HUES6 (cell line): ENCODE data around the gene SKIC2.

Source experiments
- H3K27ac ChIP-seq: 2 replicates; pipeline ENCODE4 v1.7.0; 2013; ENCODE audit warnings: low read depth, mild to moderate bottlenecking, low read length, inconsistent platforms
- H3K27me3 ChIP-seq: 2 replicates; pipeline ENCODE4 v1.6.1; 2013; ENCODE audit warnings: low read length; ENCODE audit not compliant: control insufficient read depth, insufficient read depth
- H3K36me3 ChIP-seq: 2 replicates; pipeline ENCODE4 v1.6.1; 2013; ENCODE audit warnings: low read length; ENCODE audit not compliant: control insufficient read depth, insufficient read depth
- H3K4me1 ChIP-seq: 2 replicates; pipeline ENCODE4 v1.6.1; 2013; ENCODE audit warnings: low read length; ENCODE audit not compliant: control insufficient read depth, insufficient read depth
- H3K4me3 ChIP-seq: 2 replicates; pipeline ENCODE4 v1.5.1; 2013; ENCODE audit warnings: low read depth, low read length
- H3K9ac ChIP-seq: one replicate; pipeline ENCODE4 v1.6.1; 2013; ENCODE audit warnings: mild to moderate bottlenecking, low read length
- H3K9me3 ChIP-seq: 2 replicates; pipeline ENCODE4 v1.6.1; 2013; ENCODE audit warnings: low read depth, low read length; ENCODE audit not compliant: control insufficient read depth, insufficient read depth

Gene SKIC2

DNA sequence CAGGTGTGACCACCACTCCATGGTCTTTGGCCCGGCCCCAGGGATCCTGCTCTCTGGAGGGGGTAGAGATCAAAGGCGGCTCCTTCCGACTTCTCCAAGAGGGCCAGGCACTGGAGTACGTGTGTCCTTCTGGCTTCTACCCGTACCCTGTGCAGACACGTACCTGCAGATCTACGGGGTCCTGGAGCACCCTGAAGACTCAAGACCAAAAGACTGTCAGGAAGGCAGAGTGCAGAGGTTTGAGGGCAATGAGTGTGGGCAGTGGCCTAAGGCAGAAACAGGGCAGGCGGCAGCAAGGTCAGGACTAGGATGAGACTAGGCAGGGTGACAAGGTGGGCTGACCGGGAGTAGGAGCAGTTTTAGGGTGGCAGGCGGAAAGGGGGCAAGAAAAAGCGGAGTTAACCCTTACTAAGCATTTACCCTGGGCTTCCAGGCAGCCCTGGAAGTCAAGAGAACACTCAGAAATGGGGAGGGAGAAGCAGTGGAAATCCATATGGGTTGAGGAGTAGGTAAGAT is 12.5 kb upstream of the SKIC2 start:
- Histone ChIP-seq H3K4me1 (no peaks in the 10 kb centered on the region), H3K9me3 (no peaks in the 10 kb centered on the region), H3K4me3 (no peak overlapping the region), H3K27me3 (peaks cover 43% of the 10 kb centered on the region), H3K9ac (no peak overlapping the region), H3K36me3 (peaks cover 10% of the 10 kb centered on the region), H3K27ac (no peak overlapping the region)

DNA sequence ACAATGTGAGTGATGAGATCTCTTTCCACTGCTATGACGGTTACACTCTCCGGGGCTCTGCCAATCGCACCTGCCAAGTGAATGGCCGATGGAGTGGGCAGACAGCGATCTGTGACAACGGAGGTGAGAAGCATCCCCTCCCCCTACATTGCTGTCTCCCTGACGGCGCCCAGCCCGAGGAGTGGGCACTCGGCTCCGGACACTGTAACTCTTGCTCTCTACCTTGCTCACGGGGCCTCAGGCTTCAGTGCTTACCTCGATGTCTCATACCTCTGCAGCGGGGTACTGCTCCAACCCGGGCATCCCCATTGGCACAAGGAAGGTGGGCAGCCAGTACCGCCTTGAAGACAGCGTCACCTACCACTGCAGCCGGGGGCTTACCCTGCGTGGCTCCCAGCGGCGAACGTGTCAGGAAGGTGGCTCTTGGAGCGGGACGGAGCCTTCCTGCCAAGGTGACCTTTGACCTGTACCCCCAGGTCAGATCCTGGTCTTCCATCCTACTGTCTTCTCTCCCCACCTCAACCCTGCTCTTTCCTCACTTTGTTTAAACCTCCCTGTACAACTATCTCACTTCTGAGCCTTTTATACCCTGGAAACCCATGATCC is 11.8 kb upstream of the SKIC2 start:
- no peaks in the 10 kb centered on the region for H3K9me3 ChIP-seq
- H3K4me3 ChIP-seq: no peak overlapping the region
- H3K9ac ChIP-seq: no peak overlapping the region
- H3K36me3 ChIP-seq: peaks cover 17% of the 10 kb centered on the region
- H3K27me3 ChIP-seq: peaks cover 43% of the 10 kb centered on the region
- H3K27ac ChIP-seq: no peak overlapping the region
- no peaks in the 10 kb centered on the region for H3K4me1 ChIP-seq

DNA sequence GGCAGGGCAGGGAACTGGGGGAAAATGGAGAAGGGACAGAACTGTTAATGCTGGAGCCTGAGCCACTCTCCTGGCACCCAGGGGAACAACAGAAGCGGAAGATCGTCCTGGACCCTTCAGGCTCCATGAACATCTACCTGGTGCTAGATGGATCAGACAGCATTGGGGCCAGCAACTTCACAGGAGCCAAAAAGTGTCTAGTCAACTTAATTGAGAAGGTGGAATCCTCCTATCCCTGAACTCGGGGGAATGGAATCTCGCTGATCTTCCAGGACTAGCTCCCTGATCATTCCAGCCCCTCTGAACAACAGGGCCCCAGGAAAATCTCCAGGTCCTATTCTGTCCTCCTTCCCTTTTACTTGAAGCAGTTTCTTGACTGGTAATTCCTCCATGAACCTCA is 11.1 kb upstream of the SKIC2 start:
- H3K4me3 ChIP-seq: no peak overlapping the region
- H3K4me1 ChIP-seq: no peaks in the 10 kb centered on the region
- no peak overlapping the region for H3K27ac ChIP-seq
- H3K36me3 ChIP-seq: peaks cover 24% of the 10 kb centered on the region
- H3K9ac ChIP-seq: no peak overlapping the region
- H3K27me3 ChIP-seq: peaks cover 40% of the 10 kb centered on the region
- H3K9me3 ChIP-seq: no peaks in the 10 kb centered on the region

DNA sequence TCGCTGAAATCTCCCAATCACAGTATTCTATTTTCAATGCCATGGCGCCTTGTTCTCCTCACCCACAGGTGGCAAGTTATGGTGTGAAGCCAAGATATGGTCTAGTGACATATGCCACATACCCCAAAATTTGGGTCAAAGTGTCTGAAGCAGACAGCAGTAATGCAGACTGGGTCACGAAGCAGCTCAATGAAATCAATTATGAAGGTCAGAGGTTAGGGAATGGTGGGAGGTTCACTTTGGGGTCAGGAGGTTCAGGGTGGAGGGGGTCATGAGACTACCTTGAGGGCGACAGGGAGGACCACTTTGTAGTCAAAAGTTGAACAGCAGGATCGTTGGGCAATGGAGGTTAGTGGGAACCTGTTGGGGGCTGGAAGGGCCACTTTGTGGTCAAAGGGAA is 10.7 kb upstream of the SKIC2 start:
- Histone ChIP-seq H3K4me3 (no peak overlapping the region), H3K27ac (no peak overlapping the region), H3K36me3 (peaks cover 28% of the 10 kb centered on the region), H3K27me3 (peaks cover 36% of the 10 kb centered on the region), H3K9me3 (no peaks in the 10 kb centered on the region), H3K4me1 (no peaks in the 10 kb centered on the region), H3K9ac (no peak overlapping the region)

DNA sequence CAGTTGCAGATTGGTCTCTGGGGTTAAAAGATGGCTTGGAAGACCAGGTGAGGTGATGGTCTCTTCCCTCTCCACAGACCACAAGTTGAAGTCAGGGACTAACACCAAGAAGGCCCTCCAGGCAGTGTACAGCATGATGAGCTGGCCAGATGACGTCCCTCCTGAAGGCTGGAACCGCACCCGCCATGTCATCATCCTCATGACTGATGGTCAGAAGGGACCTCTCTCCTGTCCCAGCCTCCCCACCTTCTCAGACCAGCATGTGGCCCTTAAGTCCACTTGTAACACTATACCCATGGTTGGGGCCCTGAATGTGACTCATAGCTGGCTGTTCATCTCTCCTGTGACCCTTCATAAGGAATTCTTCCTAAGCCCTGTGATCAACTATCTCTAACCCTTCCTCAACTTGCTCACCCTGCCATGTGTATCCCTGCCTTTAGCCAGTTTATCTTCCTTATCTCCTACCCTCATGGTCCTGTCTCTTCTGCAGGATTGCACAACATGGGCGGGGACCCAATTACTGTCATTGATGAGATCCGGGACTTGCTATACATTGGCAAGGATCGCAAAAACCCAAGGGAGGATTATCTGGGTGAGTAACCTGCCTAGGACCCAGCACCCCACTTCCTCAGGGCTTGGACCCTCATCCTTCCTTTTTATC is 10.1 kb upstream of the SKIC2 start:
- H3K4me1 ChIP-seq: no peaks in the 10 kb centered on the region
- peaks cover 34% of the 10 kb centered on the region for H3K36me3 ChIP-seq
- H3K9ac ChIP-seq: no peak overlapping the region
- peaks cover 30% of the 10 kb centered on the region for H3K27me3 ChIP-seq
- no peak overlapping the region for H3K27ac ChIP-seq
- no peaks in the 10 kb centered on the region for H3K9me3 ChIP-seq
- no peak overlapping the region for H3K4me3 ChIP-seq

DNA sequence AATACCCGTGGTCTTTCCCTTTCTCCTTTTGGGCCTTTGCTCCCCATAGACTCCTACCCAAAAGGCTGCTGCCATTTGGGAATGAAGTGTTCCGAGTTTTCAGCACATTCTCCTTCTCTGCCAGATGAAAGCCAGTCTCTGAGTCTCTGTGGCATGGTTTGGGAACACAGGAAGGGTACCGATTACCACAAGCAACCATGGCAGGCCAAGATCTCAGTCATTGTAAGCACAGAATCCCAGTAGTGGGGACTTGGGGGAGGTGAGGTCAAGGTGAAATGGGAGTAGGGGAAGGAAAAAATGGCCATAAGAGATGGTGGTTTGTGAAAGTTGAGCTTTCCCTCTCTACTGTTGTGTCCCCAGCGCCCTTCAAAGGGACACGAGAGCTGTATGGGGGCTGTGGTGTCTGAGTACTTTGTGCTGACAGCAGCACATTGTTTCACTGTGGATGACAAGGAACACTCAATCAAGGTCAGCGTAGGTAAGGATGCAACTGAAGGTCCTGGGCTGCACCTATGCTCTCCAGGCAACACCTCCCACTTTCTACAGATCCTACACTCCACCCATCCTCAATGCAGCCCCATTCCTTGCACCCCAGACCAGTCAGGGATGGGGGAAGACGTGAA is 8.9 kb upstream of the SKIC2 start:
- Histone ChIP-seq H3K27me3 (peaks cover 24% of the 10 kb centered on the region), H3K36me3 (peaks cover 46% of the 10 kb centered on the region), H3K9ac (no peak overlapping the region), H3K27ac (no peak overlapping the region), H3K9me3 (no peaks in the 10 kb centered on the region), H3K4me1 (no peaks in the 10 kb centered on the region), H3K4me3 (no peak overlapping the region)

DNA sequence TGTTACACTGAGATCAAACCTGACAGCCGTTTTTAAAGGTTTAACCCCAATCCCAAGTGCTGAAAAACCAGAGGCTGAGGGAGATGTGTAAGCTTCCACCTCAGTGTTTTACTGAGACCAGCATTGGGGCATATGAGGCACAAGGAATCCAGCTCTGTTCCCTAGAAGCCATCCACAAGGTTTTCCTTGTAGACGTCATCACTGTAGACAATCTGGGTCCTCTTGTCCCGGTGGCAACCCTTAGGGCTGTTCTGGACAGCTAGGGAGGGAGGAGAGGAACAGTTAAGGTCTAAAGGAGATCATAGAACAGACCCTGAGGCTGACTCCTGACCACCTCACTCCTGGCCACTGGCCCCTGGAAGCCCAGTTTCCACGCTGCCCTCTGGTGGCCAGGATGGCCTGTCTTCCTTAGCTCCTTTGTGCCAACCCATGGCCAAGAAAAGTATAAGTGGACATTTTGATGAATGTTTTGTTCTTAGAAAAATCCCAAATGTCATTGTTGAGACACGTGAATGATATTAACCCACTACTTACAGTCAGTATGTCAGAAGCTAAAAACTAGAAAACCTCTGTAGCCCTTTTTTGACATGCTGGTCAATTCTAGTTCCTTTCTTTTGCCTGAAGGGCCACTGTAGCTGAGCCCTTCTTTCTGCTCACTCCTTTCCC is 6.7 kb upstream of the SKIC2 start:
- peaks cover 11% of the 10 kb centered on the region for H3K27me3 ChIP-seq
- no peak overlapping the region for H3K4me3 ChIP-seq
- H3K4me1 ChIP-seq: no peaks in the 10 kb centered on the region
- no peak overlapping the region for H3K9ac ChIP-seq
- H3K27ac ChIP-seq: no peak overlapping the region
- peaks cover 64% of the 10 kb centered on the region for H3K36me3 ChIP-seq
- no peaks in the 10 kb centered on the region for H3K9me3 ChIP-seq

DNA sequence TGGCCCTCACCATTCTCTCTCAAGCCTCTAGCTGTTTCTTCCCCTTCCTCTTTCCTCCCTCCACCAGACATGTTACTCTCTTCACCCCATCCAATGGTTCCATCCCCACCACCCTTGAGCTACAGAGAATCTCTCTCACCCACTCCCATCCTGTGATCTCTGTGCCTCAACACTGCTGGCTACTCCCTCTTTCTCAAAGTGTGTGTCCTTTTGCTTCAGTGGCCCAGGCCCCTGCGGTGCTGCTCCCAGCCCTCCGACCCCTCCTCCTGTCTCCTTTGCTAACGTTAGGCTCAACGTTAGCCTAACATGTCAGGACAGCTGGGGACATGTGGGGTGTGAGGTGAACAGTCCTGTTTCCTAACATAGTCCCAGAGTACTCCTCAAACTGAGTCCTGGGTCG is 6.1 kb upstream of the SKIC2 start:
- Histone ChIP-seq H3K4me1 (0 out of 2 replicates have a peak, but pooled peaks cover 2% of the 10 kb centered on the region), H3K4me3 (no peak overlapping the region), H3K36me3 (peaks cover 64% of the 10 kb centered on the region), H3K9ac (no peak overlapping the region), H3K27ac (no peak overlapping the region), H3K9me3 (no peaks in the 10 kb centered on the region), H3K27me3 (peaks cover 4% of the 10 kb centered on the region)

DNA sequence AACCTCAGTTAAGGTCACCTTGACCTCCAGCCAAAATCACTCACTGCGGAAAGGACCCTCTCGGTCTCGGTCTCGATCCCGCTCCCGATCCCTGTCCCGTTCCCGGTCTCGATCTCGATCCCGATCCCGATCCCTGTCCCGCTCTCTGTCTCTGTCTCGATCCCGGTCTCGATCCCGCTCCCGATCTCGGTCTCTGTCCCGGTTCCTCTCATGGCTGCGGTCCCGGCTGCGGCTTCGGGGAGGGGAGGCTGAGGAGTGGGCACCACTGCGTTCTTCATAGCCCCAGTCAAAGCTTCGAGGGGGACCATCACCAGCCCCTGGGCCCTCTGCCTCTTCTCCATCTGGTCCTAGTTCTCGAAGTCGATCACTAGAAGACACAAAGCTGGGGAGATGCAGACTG is 4.5 kb upstream of the SKIC2 start:
- H3K36me3 ChIP-seq: peaks cover 64% of the 10 kb centered on the region
- H3K4me3 ChIP-seq: no peak overlapping the region
- H3K9me3 ChIP-seq: no peaks in the 10 kb centered on the region
- 0 out of 2 replicates have a peak, but pooled peaks cover 6% of the 10 kb centered on the region for H3K4me1 ChIP-seq
- no peak overlapping the region for H3K9ac ChIP-seq
- H3K27me3 ChIP-seq: no peaks in the 10 kb centered on the region
- no peak overlapping the region for H3K27ac ChIP-seq

DNA sequence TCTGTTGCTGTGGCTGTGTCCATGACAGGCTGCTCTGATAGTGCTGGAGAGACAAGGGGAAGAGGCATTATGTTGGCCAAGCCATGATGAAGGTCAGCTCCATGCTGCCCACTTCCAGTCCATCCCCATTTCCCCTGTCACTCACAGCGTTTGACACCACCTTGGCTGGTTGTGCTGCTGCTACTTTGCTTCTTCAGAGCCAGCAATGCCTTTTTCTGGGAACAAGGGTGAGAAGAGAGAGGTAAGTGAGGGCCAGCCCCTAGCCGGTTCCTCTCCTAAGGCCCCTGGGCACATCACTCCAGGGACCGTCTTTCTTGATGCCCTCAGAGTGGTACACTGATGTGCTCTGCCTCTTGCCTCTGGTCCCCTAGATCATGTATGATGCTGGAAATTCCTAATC is 2.2 kb upstream of the SKIC2 start:
- Histone ChIP-seq H3K9ac (no peak overlapping the region), H3K4me1 (peaks cover 10% of the 10 kb centered on the region; the same call in 1 of the 2 replicates), H3K36me3 (peaks cover 70% of the 10 kb centered on the region)

DNA sequence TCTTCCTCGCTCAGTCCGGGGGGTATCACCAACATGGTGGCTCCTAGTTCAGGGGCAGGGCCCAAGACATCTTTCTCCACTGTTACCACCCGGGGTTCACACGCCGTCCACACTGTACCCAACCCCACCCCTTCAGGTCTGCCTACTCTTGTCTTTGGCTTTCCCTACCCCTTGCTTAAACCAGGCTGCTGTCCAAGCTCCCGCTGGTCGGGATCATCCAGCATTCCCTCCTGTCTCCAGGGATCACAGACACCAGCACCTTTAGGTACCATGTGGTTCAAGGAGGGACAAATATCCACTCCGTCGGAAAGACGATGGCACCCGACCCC is 599 bp upstream of the SKIC2 start:
- Histone ChIP-seq H3K36me3 (peaks cover 71% of the 10 kb centered on the region), H3K4me1 (peaks cover 10% of the 10 kb centered on the region; the same call in 1 of the 2 replicates), H3K9me3 (no peaks in the 10 kb centered on the region), H3K27me3 (no peaks in the 10 kb centered on the region), H3K4me3 (peak overlapping the region; percentile 91), H3K27ac (0 out of 2 replicates have a peak overlapping the region, but pooled peaks have one; percentile 2), H3K9ac (peak overlapping the region; percentile 84)

More for the DNA sequence above, 2.2 kb upstream of the SKIC2 start:
- H3K4me3 ChIP-seq: no peak overlapping the region
- no peaks in the 10 kb centered on the region for H3K27me3 ChIP-seq
- no peaks in the 10 kb centered on the region for H3K9me3 ChIP-seq
- H3K27ac ChIP-seq: no peak overlapping the region
